BLaER1 treated with 17β-estradiol and CSF1 and Interleukin-3, amounts not matched to agents 10 nM and 100 nM (cell line): ENCODE data around the gene PPY.
"Not testable (repeated sequence)": the region's sequence is repeated elsewhere in the genome, so short reads cannot be mapped to it uniquely, and the experiment has no call there.

ENCODE experiments used
- H3K27ac ChIP-seq, 11 experiments: shearing (Covaris generic); formaldehyde crosslinking; 2 replicates each; pipeline ENCODE4 v1.8.1; 2022
- H3K27me3 ChIP-seq, 11 experiments: shearing (Covaris generic); formaldehyde crosslinking; 2 replicates each; pipeline ENCODE4 v1.8.1; 2022
- H3K36me3 ChIP-seq, 11 experiments: shearing (Covaris generic); formaldehyde crosslinking; 2 replicates each; pipeline ENCODE4 v1.8.1; 2022
- H3K4me1 ChIP-seq, 10 experiments: shearing (Covaris generic); formaldehyde crosslinking; 2 replicates each; pipeline ENCODE4 v1.8.1; 2022
- H3K4me2 ChIP-seq, 11 experiments: shearing (Covaris generic); formaldehyde crosslinking; 2 replicates each; pipeline ENCODE4 v1.8.1; 2022
- H3K4me3 ChIP-seq, 10 experiments: shearing (Covaris generic); formaldehyde crosslinking; 2 replicates each; pipeline ENCODE4 v1.8.1; 2022
- H3K9ac ChIP-seq, 11 experiments: shearing (Covaris generic); formaldehyde crosslinking; 2 replicates each; pipeline ENCODE4 v1.8.1; 2022
- H3K9me3 ChIP-seq, 11 experiments: shearing (Covaris generic); formaldehyde crosslinking; replicated peaks in 1 of 11; 2 replicates each; pipeline ENCODE4 v1.8.1; 2022
- H4K20me1 ChIP-seq, 11 experiments: shearing (Covaris generic); formaldehyde crosslinking; 2 replicates each; pipeline ENCODE4 v1.8.1; 2022
- Cebpa-rat ChIP-seq, 11 experiments: shearing (Covaris generic); IDR thresholded peaks; 2 replicates each; pipeline ENCODE4 v1.8.1; 2022

The PPY gene

DNA sequence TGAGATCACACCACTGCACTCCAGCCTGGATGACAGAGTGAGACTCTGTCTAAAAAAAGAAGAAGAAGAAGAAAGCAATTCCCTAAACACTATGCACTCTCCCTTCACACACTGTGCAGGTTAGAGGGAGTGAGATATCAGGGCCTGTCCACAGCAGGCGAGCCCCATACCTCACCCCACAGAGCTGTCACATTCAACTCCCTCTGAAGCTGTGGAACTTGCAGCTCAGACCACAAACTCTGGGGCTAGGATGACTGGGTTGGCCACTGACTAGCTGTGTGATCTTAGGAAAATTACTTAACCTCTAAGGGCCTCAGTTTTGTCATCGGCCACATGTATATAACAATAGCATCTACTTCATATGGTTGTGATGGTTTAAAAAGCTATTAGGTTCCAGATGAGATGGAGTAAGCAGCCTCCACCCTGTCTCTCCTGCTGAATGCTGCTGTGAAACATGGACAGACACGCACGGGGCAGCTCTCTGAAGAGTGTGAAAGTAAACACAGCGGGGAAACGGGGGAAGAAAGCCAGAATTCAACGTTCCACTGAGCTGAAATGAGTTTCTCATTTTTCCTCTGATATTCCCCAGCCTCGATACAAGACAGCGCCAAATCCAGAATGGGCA lies 25.1 kb upstream of the PPY start:
- H3K9ac ChIP-seq = no peak overlapping the region
- TF ChIP-seq Cebpa-rat (IDR thresholded peaks at IDR 0.05) = no peak
- H3K36me3 ChIP-seq = no peaks in the 10 kb centered on the region
- H3K27ac ChIP-seq = no peak overlapping the region
- H3K27me3 ChIP-seq = no peaks in the 10 kb centered on the region
- no peaks in the 10 kb centered on the region for H3K4me1 ChIP-seq
- no peaks in the 10 kb centered on the region for H4K20me1 ChIP-seq
- no peak overlapping the region for H3K4me2 ChIP-seq
- no peak overlapping the region for H3K4me3 ChIP-seq
- H3K9me3 ChIP-seq = no peaks in the 10 kb centered on the region

DNA sequence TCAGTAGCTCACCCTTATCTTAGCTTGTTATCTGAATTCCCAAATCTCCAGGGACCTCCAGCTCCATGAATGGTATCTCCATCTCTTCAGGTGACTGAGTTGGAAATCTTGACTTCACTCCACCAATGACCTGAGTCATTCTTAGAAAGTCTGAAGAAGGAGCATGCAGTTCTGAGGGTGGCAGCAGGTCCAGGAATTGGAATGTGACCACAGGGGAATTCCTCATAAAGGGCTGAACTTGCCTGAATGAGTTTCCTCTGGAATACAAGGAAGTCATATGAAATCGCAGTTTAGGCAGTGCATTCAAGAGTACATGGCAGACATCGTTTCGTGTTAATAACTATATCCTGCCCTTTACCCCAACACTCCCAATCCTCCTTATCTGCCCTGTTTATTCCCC lies 24.0 kb upstream of the PPY start:
- Histone ChIP-seq H3K4me2 (no peak overlapping the region), H3K4me1 (no peaks in the 10 kb centered on the region), H3K36me3 (no peaks in the 10 kb centered on the region), H4K20me1 (no peaks in the 10 kb centered on the region), H3K9me3 (no peaks in the 10 kb centered on the region), H3K27me3 (no peaks in the 10 kb centered on the region; a peak in 1 of 22 replicates), H3K27ac (no peak overlapping the region), H3K9ac (no peak overlapping the region), H3K4me3 (no peak overlapping the region)
- no peak for TF ChIP-seq Cebpa-rat (IDR thresholded peaks at IDR 0.05)

DNA sequence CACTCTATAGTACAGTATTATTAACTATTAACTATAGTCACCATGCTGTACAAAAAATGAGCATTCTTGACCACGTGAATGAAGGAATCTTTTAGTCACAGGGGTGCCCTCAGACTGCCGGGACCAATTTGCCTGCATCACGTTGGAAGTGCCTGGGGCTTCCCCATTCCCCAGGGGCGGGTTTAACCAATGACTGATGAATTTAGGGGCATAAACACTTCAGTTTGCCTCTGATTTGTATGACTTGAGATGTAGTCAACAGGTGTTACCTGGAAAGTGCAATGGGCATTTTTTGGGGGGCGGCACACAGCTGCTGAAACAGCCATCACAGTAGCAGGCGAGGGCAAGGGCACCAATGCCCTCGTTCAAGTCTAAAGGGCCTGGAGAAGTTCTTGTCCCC lies 20.2 kb upstream of the PPY start:
- Histone ChIP-seq H3K9ac (no peak overlapping the region), H3K27ac (no peak overlapping the region), H3K9me3 (no peaks in the 10 kb centered on the region), H3K4me3 (no peak overlapping the region), H3K4me2 (no peak overlapping the region), H4K20me1 (no peaks in the 10 kb centered on the region), H3K4me1 (peaks cover 0 to 4% (median 0%) of the 10 kb centered on the region in 10 experiments; a peak in 1 of 20 replicates), H3K27me3 (no peaks in the 10 kb centered on the region; a peak in 1 of 22 replicates), H3K36me3 (no peaks in the 10 kb centered on the region)
- no peak for TF ChIP-seq Cebpa-rat (IDR thresholded peaks at IDR 0.05)

DNA sequence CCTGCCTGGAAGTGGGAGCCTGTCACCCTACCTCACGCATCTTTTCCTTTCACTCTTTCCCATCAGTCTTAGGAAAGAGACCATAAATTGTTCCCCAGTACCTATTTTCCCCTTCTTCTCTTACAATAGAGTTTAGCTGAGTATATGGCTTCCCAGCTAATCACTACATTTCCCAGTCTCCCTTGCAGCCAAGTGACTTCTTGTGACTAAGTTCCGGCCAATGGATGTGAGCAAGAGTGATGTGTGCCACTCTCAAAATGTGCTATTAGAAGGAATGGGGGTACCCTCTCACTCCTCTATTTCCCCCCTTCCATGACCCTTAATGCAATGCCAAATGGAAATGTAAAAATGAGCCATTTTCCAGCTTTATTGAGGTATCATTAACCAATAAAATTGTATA lies 19.7 kb upstream of the PPY start:
- Histone ChIP-seq H3K9ac (no peak overlapping the region), H3K9me3 (no peaks in the 10 kb centered on the region), H4K20me1 (no peaks in the 10 kb centered on the region), H3K4me1 (peaks cover 0 to 6% (median 0%) of the 10 kb centered on the region in 10 experiments; a peak in 1 of 20 replicates), H3K27me3 (no peaks in the 10 kb centered on the region; a peak in 1 of 22 replicates), H3K36me3 (no peaks in the 10 kb centered on the region), H3K4me3 (no peak overlapping the region), H3K27ac (no peak overlapping the region), H3K4me2 (no peak overlapping the region)
- TF ChIP-seq Cebpa-rat (IDR thresholded peaks at IDR 0.05) = no peak

DNA sequence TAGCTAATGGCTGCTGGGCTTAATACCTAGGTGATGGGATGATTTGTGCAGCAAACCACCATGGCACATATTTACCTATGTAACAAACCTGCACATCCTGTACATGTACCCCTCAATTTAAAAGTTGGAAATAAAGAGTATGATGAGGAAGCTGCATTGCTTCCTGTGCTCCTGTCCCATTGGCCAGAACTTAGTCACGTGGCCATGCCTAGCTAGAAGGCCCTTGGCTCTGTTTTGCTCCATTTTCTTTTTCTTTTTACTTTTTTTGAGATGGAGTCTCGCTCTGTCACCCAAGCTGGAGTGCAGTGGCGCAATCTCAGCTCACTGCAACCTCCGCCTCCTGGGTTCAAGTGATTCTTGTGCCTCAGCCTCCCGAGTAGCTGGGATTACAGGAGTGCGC lies 19.0 kb upstream of the PPY start:
- not testable (repeated sequence) for H3K36me3 ChIP-seq, H3K27ac ChIP-seq, H3K27me3 ChIP-seq, H3K9me3 ChIP-seq, H4K20me1 ChIP-seq, H3K4me1 ChIP-seq, H3K4me3 ChIP-seq, H3K4me2 ChIP-seq, H3K9ac ChIP-seq

DNA sequence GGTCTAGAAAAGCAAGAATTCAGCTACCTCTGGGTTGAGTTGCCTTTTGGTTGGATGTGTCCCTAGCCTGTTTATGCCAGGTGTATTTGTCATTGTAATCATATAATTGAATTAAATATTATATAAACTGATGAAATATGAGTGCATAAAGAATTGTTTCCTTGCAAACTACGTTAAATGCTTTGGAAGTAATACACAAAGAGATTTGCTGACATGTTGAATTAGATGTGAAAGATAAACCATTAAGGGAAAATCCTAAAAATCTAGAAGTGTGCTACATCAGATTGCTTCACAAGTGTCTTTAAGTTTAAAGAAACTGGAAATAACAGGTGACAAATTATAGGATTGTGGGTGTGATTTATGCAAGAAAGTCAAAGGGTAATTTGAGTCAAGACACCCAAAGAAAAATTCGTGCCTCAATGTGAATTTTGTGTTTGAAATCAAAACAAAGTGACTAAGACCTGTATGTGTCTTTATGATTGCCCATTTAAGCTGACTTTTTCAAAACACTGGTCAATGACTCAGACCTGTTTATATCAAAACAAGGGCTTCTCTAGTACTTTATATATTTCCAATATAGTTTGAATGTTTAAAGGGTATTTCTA lies 16.6 kb upstream of the PPY start:
- Histone ChIP-seq H3K4me2 (no peak overlapping the region), H3K27ac (no peak overlapping the region), H3K4me1 (peaks cover 0 to 14% (median under 1%) of the 10 kb centered on the region in 10 experiments; a peak in 5 of 20 replicates), H3K4me3 (no peak overlapping the region), H3K9me3 (no peaks in the 10 kb centered on the region), H3K36me3 (no peaks in the 10 kb centered on the region), H3K27me3 (peaks cover 0 to 12% (median 7%) of the 10 kb centered on the region in 11 experiments; a peak in 16 of 22 replicates), H4K20me1 (no peaks in the 10 kb centered on the region), H3K9ac (no peak overlapping the region)
- TF ChIP-seq Cebpa-rat (IDR thresholded peaks at IDR 0.05) = no peak

DNA sequence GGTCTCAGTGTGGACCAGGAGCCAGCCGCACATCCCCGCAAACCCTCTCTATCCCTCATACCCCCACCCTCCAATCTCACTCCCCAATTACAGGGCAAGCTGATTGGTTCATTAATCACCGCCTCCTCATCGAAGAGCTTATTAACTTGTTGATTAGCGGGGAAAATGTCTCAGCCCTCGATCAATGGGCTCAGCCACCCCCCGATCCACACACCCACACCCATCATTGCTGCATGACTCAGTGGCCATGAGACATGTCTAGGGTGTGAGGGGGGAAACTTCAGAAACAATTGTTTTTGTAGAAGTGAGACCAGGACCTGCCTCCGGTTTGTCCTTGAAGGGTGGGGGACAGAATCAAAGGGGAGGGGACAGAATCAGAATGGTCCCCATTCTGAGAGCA lies 13.9 kb upstream of the PPY start:
- H3K9ac ChIP-seq = no peak overlapping the region
- H4K20me1 ChIP-seq = no peaks in the 10 kb centered on the region; a peak in 1 of 22 replicates
- H3K4me2 ChIP-seq = no peak overlapping the region
- no peak overlapping the region for H3K27ac ChIP-seq
- no peak overlapping the region for H3K4me3 ChIP-seq
- no peak for TF ChIP-seq Cebpa-rat (IDR thresholded peaks at IDR 0.05)
- peaks cover 23 to 35% (median 32%) of the 10 kb centered on the region in 11 experiments for H3K27me3 ChIP-seq
- H3K9me3 ChIP-seq = no peaks in the 10 kb centered on the region
- H3K4me1 ChIP-seq = peaks cover 0 to 26% (median 9%) of the 10 kb centered on the region in 10 experiments; a peak in 11 of 20 replicates
- H3K36me3 ChIP-seq = no peaks in the 10 kb centered on the region

DNA sequence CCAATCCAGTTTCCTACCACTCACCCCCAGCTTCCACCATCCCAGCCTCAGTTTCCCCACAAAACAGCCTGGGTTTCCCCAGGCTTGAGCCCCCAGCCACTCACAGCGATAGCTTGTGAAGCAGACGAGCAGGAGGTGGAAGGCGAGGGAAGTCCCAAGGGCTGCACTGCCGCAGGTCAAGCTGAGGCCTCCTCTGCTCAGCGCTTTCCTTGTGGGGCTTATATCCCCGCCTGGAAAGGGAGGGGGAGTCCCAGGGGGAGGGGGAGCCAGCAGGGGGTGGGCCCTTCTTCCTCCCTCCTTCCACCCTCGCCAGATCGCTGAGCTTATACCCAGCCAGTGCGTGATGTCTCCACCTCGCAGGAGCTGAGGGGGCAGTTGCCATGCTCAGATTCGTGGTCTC lies 11.5 kb upstream of the PPY start, which contains the start of gene PYY:
PYY (minus strand) TSS at position 195 of the 400 bp plus-strand sequence. CDS start 457 bp downstream, outside the sequence.
- no peak within 1 kb of the TSS for H3K4me3 ChIP-seq

DNA sequence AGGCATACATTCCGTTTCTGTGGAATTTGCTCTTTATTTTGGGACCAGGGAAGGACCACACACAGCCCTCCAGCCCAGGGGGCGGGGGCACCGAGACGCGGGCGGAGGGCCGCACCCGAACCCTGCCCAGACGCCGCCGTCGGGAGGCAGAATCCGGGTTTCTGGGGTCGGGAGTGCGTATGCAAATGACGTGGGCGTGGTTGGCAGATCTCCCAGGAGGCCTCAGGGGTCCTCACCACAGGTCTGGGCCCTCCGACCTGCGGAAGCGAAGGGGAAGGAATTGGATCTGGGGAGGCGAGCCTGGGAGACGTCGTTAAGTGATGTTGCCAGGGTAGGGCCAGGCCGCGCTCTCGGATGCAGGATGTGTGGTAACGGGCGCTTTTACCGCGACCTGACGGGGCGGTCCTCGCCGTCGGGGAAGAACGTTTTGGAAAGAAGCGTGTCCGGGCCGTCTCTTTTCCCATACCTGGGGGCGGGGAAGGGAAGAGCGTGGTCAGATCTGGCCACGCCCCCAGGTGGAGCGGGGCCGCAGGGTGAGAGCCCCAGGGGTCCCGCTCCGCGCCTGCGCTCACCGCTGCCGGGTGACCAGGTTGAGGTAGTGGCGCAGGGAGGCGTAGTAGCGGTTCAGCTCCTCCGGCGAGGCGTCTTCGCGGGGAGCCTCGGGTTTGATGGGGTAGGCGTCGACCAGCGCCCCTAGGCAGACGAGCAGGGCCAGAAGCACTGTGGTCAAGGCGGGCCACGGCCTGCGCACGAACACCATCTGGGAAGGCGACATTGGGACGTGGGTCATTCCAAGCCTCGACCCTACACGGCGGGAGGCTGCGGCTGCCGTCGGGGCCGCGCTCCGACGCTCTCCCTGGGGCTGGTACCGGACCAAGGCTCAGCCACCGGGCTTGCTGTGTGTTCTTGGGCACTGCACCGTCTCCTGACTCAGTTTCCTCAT lies 10.7 kb upstream of the PPY start:
- Histone ChIP-seq H3K4me3 (no peak overlapping the region), H3K27ac (no peak overlapping the region), H3K9me3 (no peaks in the 10 kb centered on the region)

More for the DNA sequence above, 11.5 kb upstream of the PPY start, which contains the start of gene PYY:
- Histone ChIP-seq H3K9ac (no peak within 1 kb of the TSS), H3K27ac (no peak within 1 kb of the TSS), H3K4me2 (peak within 1 kb of the TSS in 9 of 11 experiments; percentile 7 to 56 (median 31); a peak in 15 of 22 replicates), H3K9me3 (no peaks in the 10 kb centered on the region), H3K4me1 (peaks cover 0 to 36% (median 9%) of the 10 kb centered on the region in 10 experiments; a peak in 11 of 20 replicates), H3K27me3 (peaks cover 23 to 42% (median 32%) of the 10 kb centered on the region in 11 experiments), H4K20me1 (no peaks in the 10 kb centered on the region; a peak in 1 of 22 replicates), H3K36me3 (no peaks in the 10 kb centered on the region)
- no peak for TF ChIP-seq Cebpa-rat (IDR thresholded peaks at IDR 0.05)

More for the DNA sequence above, 10.7 kb upstream of the PPY start:
- H3K36me3 ChIP-seq = no peaks in the 10 kb centered on the region
- no peaks in the 10 kb centered on the region; a peak in 1 of 22 replicates for H4K20me1 ChIP-seq
- no peak for TF ChIP-seq Cebpa-rat (IDR thresholded peaks at IDR 0.05)
- H3K4me2 ChIP-seq = peak overlapping the region in 9 of 11 experiments; percentile 7 to 56 (median 31); a peak in 14 of 22 replicates
- no peak overlapping the region for H3K9ac ChIP-seq
- peaks cover 0 to 36% (median 9%) of the 10 kb centered on the region in 10 experiments; a peak in 11 of 20 replicates for H3K4me1 ChIP-seq
- peaks cover 23 to 42% (median 32%) of the 10 kb centered on the region in 11 experiments for H3K27me3 ChIP-seq
